Measurements from ENCODE around the gene KYNU. TPM values are rescaled to one million over a fixed set of nuclear protein-coding genes. Genes with fewer than 3 reads are reported as not detected.
"Not testable (repeated sequence)": the region's sequence is repeated elsewhere in the genome, so short reads cannot be mapped to it uniquely, and the experiment has no call there.

The KYNU gene
- total RNA-seq, 1 experiment from 2014 or later, result not detected

DNA sequence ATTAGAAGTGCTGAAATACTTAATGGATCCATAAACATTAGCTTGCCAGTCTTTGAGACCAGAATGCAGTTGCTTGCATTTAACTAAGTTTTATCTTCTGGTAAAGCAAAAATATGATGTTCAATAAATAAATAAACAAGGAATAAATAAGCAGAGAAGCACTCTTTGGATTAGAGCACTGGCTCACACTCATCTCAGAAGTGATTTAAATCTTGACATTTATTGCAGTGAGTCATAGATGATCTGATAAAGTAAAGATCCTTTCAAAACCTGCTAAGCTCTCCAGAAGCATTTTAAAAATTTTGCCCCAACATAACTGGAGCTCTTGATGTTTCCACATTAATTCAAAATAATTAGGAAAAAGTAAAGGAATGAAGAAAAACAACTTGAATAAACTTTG is 66.8 kb downstream of the KYNU start:
- DNase-seq (ENCODE audit: low read depth in 1 of 2, low spot score in 2 of 2), result no peak
- H3K27ac ChIP-seq, result no peak overlapping the region
- H3K9me3 ChIP-seq (replicated peaks), result no peaks in the 10 kb centered on the region
- H3K4me3 ChIP-seq, result no peak overlapping the region
- H3K36me3 ChIP-seq, result no peaks in the 10 kb centered on the region
- H3K4me1 ChIP-seq (replicated peaks), result peaks cover 8% of the 10 kb centered on the region
- H3K27me3 ChIP-seq (replicated peaks), result no peaks in the 10 kb centered on the region

DNA sequence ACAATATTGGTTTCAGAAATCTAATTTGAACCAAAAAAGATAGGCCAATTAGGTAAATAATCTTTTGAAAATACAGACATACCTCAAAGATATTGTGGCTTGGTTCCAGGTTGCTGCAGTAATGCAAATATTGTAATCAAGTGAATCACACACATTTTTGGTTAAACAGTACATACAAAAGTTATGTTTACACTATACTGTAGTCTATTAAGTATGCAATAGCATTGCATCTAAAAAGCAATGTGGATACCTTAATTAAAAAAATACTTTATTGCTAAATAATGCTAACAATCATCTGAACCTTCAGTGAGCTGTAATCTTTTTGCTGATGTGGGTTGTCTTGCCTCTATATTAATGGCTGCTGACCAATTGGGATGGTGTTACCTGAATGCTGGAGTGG is 67.3 kb downstream of the KYNU start:
- no peaks in the 10 kb centered on the region for H3K36me3 ChIP-seq

DNA sequence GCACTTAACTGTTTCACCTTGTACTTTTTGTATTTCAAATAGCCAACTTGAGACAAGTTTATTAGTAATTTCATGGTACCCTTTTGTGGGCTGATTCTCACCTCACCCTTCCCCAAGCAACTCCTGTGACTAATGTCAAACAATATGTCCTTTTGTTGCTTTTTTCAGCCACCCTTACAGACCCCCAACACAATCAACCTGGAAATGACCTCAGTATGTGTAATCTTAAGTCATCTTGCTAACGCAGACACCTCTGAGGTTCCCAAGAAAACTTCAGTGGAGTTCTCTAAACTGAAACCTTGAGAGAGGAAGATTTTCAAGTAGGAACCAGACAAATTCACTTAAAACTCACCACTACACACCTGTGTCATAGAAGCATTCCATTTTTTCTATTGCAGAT is 69.5 kb downstream of the KYNU start:
- H3K27ac ChIP-seq, result no peak overlapping the region

More for the DNA sequence above, 67.3 kb downstream of the KYNU start:
- H3K4me3 ChIP-seq, result no peak overlapping the region
- peaks cover 8% of the 10 kb centered on the region for H3K4me1 ChIP-seq (replicated peaks)
- H3K9me3 ChIP-seq (replicated peaks), result no peaks in the 10 kb centered on the region
- H3K27ac ChIP-seq, result no peak overlapping the region
- DNase-seq (ENCODE audit: low read depth in 1 of 2, low spot score in 2 of 2), result no peak
- no peaks in the 10 kb centered on the region for H3K27me3 ChIP-seq (replicated peaks)

DNA sequence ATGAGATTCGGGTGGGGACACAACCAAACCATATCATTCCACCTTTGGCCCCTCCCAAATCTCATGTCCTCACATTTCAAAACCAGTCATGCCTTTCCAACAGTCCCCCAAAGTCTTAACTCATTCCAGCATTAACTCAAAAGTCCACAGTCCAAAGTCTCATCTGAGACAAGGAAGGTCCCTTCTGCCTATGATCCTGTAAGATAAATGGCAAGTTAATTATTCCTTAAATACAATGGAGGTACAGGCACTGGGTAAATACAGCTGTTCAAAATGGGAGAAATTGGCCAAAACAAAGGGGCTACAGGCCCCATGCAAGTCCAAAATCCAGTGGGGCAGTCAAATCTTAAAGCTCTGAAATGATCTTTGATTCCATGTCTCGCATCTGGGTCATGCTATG is 71.3 kb downstream of the KYNU start:
- H3K27me3 ChIP-seq (replicated peaks); H3K9me3 ChIP-seq (replicated peaks); H3K4me3 ChIP-seq; H3K27ac ChIP-seq; H3K4me1 ChIP-seq (replicated peaks); DNase-seq (ENCODE audit: low read depth in 1 of 2, low spot score in 2 of 2); H3K36me3 ChIP-seq: not testable (repeated sequence)

More for the DNA sequence above, 69.5 kb downstream of the KYNU start:
- Histone ChIP-seq H3K4me1 (replicated peaks) (peaks cover 8% of the 10 kb centered on the region), H3K36me3 (no peaks in the 10 kb centered on the region), H3K27me3 (replicated peaks) (no peaks in the 10 kb centered on the region), H3K9me3 (replicated peaks) (0 out of 2 replicates have a peak, but pooled peaks cover 3% of the 10 kb centered on the region), H3K4me3 (no peak overlapping the region)
- no peak for DNase-seq (ENCODE audit: low read depth in 1 of 2, low spot score in 2 of 2)

DNA sequence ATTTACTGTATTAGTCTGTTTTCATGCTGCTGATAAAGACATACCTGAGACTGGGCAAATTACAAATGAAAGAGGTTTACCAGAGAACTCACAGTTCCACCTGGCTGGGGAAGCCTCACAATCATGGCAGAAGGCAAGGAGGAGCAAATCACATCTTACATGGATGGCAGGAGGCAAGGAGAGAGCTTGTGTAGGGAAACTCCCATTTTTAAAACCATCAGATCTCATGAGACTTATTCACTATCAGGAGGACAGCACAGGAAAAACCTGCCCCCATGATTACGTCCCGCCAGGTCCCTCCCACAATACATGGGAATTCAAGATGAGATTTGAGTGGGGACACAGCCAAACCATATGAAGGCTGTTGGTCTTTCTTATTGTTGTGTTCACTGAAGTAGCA is 72.9 kb downstream of the KYNU start:
- not testable (repeated sequence) for H3K9me3 ChIP-seq (replicated peaks); H3K36me3 ChIP-seq; H3K27ac ChIP-seq; DNase-seq (ENCODE audit: low read depth in 1 of 2, low spot score in 2 of 2); H3K4me3 ChIP-seq; H3K4me1 ChIP-seq (replicated peaks); H3K27me3 ChIP-seq (replicated peaks)

DNA sequence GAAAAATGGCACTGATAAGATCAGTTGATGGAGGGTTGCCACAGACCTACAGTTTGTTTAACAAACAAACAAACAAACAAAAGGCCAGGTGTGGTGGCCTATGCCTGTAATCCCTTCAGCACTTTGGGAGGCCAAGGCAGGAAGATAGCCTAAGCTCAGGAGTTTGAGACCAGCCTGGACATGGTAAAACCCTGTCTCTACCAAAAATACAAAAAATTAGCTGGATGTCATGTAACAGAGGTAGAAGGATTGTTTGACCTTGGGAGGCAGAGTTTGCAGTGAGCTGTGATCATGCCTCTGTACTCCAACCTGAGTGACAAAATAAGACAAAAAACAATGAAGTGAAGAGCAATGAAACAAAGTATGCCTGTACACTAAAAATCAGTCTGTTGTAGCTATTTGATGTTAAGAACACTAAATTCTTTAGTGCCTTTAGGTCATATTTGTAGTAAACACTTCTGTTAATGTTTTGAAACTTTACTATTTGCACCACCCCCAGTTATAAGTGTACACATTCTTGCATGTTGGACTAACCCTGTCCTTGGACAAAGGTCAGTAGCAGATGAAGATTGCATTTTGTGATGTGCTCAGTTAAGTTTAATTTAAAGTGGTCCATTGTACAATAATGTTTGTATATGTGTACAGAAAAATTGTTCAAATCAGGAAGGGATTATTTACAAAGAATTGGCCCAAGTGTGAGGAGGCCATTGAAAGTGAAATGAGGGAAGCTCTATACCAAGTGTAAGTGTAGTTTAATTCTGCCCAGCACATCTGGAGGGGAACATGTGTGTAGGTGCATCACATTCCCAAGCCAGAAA is 73.9 kb downstream of the KYNU start:
- 0 out of 2 replicates have a peak, but pooled peaks cover 3% of the 10 kb centered on the region for H3K9me3 ChIP-seq (replicated peaks)
- no peak overlapping the region for H3K27ac ChIP-seq
- H3K4me3 ChIP-seq, result no peak overlapping the region
- H3K36me3 ChIP-seq, result no peaks in the 10 kb centered on the region
- H3K27me3 ChIP-seq (replicated peaks), result no peaks in the 10 kb centered on the region
- DNase-seq (ENCODE audit: low read depth in 1 of 2, low spot score in 2 of 2), result no peak
- H3K4me1 ChIP-seq (replicated peaks), result peaks cover 8% of the 10 kb centered on the region

DNA sequence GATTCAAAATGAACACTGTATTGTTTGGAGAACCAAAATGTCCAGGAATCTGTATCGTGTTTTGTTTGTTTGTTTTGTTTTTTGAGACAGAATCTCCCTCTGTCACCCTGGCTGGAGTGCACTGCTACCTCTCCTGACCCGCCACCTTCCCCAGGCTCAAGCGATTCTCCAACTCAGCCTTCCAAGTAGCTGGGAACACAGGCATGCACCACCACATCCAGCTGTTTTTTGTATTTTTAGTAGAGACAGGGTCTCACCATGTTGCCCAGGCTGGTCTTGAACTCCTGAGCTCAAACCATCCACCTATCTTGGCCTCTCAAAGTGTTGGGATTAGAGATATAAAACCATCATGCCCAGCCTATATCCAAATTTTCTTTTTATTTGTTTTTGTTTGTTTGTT is 74.6 kb downstream of the KYNU start:
- Histone ChIP-seq H3K27ac (no peak overlapping the region), H3K9me3 (replicated peaks) (0 out of 2 replicates have a peak, but pooled peaks cover 3% of the 10 kb centered on the region), H3K36me3 (no peaks in the 10 kb centered on the region)

DNA sequence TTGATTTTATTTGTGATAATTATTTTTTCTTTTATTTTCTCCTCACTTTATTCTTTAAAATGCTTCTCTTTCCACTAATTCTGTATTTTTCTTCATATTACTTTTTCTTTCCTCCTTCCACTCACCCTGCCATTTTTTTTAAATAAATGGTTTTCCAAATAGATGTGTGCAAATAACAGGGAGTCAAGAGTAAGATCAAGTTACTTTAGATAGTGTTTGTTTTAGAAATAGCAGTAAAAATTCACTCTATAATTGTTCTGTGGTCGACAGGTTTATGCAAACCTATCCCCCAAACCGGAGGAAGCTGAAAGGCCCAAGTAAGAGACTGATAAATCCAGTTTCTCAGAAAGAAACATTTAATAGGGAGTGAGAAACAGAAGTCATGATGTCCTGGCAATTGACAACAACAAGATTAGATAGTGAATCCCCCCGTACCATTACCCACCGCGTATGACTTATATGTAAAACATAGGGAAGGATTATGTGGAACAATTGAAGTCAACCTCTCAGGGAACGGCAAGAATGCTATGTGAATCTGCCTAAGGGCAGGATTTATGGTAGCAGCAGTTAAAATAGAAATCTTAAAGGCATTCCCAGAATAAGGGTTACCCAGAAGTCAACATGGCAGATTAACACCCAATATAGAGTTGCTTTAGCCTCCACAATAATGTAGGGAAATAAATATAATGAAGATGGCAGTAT is 75.5 kb downstream of the KYNU start:
- no peaks in the 10 kb centered on the region for H3K27me3 ChIP-seq (replicated peaks)
- no peak for DNase-seq (ENCODE audit: low read depth in 1 of 2, low spot score in 2 of 2)
- H3K4me1 ChIP-seq (replicated peaks), result no peaks in the 10 kb centered on the region

More for the DNA sequence above, 74.6 kb downstream of the KYNU start:
- Histone ChIP-seq H3K27me3 (replicated peaks) (no peaks in the 10 kb centered on the region), H3K4me1 (replicated peaks) (peaks cover 3% of the 10 kb centered on the region), H3K4me3 (no peak overlapping the region)
- DNase-seq (ENCODE audit: low read depth in 1 of 2, low spot score in 2 of 2), result no peak

DNA sequence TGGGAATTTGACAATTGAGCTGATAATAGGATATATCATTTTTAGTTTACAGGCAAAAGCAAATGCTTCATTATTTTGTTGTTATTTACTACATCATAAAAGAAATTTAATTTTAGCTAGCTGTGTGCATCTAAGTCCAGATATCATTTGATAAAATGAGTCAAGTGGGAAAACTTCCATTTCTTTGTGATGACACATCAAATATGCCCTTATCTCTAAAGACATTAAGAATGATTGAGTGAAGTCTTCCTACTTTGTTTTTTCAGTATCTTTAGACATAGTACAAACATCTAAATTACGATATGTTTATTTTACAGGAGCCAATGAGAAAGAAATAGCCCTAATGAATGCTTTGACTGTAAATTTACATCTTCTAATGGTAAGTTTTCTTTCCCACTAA is 77.0 kb downstream of the KYNU start:
- Histone ChIP-seq H3K27me3 (replicated peaks) (no peaks in the 10 kb centered on the region), H3K36me3 (no peaks in the 10 kb centered on the region), H3K4me3 (no peak overlapping the region), H3K9me3 (replicated peaks) (0 out of 2 replicates have a peak, but pooled peaks cover 3% of the 10 kb centered on the region), H3K4me1 (replicated peaks) (no peaks in the 10 kb centered on the region), H3K27ac (no peak overlapping the region)
- DNase-seq (ENCODE audit: low read depth in 1 of 2, low spot score in 2 of 2), result no peak

More for the DNA sequence above, 75.5 kb downstream of the KYNU start:
- H3K36me3 ChIP-seq, result no peaks in the 10 kb centered on the region
- H3K27ac ChIP-seq, result no peak overlapping the region
- H3K9me3 ChIP-seq (replicated peaks), result 0 out of 2 replicates have a peak, but pooled peaks cover 3% of the 10 kb centered on the region
- H3K4me3 ChIP-seq, result no peak overlapping the region

DNA sequence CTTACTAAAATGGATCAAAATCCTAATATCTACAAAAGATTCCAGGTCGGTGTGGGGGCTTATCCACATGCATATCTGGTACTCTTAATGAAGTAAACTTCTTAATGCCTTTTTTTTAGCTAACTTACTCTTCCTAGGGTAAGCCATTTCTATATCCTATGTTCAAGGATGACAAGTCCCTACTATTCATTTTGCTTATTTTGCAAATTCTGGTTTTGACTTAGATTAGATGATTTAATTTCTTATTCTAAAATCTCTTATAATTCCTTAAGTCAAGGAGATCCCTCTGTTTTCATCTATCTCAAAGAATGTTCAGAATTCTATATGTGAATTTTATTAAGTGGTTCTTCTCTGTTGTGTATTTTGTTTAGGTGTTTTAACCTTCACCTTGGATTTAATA is 79.7 kb downstream of the KYNU start:
- no peaks in the 10 kb centered on the region for H3K36me3 ChIP-seq
- no peaks in the 10 kb centered on the region for H3K4me1 ChIP-seq (replicated peaks)
- H3K4me3 ChIP-seq, result no peak overlapping the region
- no peaks in the 10 kb centered on the region for H3K27me3 ChIP-seq (replicated peaks)
- no peaks in the 10 kb centered on the region for H3K9me3 ChIP-seq (replicated peaks)
- H3K27ac ChIP-seq, result no peak overlapping the region
- DNase-seq (ENCODE audit: low read depth in 1 of 2, low spot score in 2 of 2), result no peak

DNA sequence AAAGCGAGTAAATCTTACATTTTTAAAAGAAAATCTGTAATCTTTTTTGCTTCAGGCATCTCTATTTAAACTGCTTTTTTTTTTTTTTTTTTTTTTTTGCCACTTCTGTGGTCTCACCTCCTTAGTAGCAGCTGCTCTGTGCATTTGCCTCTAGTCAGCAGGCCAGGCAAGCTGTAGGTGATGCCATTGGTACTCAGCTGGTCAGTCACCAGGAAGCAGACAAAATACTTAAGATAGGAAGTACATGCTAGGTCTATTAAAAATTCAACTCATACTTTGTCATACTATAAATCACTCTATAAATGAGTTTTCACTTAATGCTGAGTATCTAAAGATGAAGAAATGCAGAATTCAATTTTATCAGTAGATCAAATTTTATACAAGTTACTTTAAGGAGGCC is 83.7 kb downstream of the KYNU start:
- no peak overlapping the region for H3K4me3 ChIP-seq

DNA sequence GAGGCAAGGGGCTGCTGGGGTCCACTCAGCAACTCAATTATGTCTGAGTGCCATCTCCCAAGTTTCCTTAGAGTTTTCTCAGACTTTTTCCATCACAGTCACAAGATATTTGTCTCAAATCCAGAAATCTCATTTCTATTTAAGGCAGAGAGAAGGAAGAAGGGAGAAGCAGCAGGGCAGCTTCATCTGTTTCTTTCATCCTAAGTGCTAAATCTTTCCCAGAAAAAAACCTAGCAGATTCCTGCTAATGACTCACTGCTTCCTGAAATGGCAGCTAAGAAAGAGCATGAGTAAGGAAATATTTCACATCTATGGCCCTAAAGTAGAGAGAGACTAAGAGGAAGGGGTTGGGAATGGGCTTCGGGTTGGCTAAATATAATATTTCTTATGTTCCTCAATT is 88.0 kb downstream of the KYNU start:
- Histone ChIP-seq H3K36me3 (no peaks in the 10 kb centered on the region), H3K4me1 (replicated peaks) (no peaks in the 10 kb centered on the region), H3K9me3 (replicated peaks) (no peaks in the 10 kb centered on the region), H3K27ac (no peak overlapping the region), H3K4me3 (no peak overlapping the region), H3K27me3 (replicated peaks) (no peaks in the 10 kb centered on the region)
- DNase-seq (ENCODE audit: low read depth in 1 of 2, low spot score in 2 of 2), result no peak

More for the DNA sequence above, 83.7 kb downstream of the KYNU start:
- Histone ChIP-seq H3K36me3 (no peaks in the 10 kb centered on the region), H3K27ac (no peak overlapping the region), H3K27me3 (replicated peaks) (no peaks in the 10 kb centered on the region), H3K4me1 (replicated peaks) (no peaks in the 10 kb centered on the region), H3K9me3 (replicated peaks) (no peaks in the 10 kb centered on the region)
- DNase-seq (ENCODE audit: low read depth in 1 of 2, low spot score in 2 of 2), result no peak

DNA sequence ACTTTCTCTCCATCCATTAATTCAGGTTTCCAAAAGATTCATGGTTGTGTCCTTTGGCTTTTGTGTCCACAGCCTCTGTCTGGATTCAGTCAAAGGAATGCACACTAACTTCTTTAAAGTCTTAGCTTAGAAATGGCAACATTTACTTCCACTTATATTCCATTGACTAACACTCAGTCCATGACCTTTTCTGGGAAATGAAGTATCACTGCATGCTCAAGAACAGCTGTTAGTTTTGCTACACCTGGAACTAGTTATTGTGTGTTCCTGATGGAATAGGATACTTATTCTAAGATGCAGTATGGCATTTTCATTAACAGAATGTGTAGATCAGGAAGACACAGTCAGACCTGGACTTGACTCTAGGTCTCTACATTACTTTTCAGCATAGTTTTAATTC is 88.8 kb downstream of the KYNU start:
- Histone ChIP-seq H3K27me3 (replicated peaks) (no peaks in the 10 kb centered on the region), H3K4me3 (no peak overlapping the region), H3K36me3 (no peaks in the 10 kb centered on the region), H3K9me3 (replicated peaks) (no peaks in the 10 kb centered on the region), H3K4me1 (replicated peaks) (no peaks in the 10 kb centered on the region), H3K27ac (no peak overlapping the region)
- DNase-seq (ENCODE audit: low read depth in 1 of 2, low spot score in 2 of 2), result no peak

DNA sequence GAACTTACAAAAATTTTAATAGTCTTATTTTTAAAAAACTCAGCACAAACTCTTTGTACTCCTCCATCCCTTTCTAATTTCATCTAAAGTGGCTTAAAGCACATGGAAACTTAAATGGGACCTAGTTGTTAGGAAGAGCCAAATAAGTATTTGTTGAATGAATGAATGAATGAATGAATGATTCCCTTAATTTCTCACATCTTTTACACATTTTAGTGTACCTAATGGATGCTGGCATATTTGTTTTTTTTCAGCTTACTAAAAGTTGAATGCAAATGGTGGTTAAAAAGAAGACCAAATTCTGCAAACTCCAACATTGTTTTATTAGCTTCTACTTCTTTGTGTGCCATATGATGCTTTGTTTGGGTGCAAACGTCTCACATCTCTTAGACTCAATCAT is 89.6 kb downstream of the KYNU start:
- no peaks in the 10 kb centered on the region for H3K27me3 ChIP-seq (replicated peaks)
- no peaks in the 10 kb centered on the region for H3K4me1 ChIP-seq (replicated peaks)
- no peaks in the 10 kb centered on the region for H3K9me3 ChIP-seq (replicated peaks)
- H3K36me3 ChIP-seq, result no peaks in the 10 kb centered on the region
- no peak overlapping the region for H3K27ac ChIP-seq
- no peak for DNase-seq (ENCODE audit: low read depth in 1 of 2, low spot score in 2 of 2)
- no peak overlapping the region for H3K4me3 ChIP-seq
